DMS79 (cell line): ENCODE results near the gene KCNG2.

Experiments
- DNase-seq: peaks from one replicate; lab custom pipeline; 2025; lab: John Stamatoyannopoulos, UW

Gene KCNG2

GRCh38 chr18:79942786-79943607 is 145.3 kb downstream of the KCNG2 start:
- no peak for DNase-seq

DNA sequence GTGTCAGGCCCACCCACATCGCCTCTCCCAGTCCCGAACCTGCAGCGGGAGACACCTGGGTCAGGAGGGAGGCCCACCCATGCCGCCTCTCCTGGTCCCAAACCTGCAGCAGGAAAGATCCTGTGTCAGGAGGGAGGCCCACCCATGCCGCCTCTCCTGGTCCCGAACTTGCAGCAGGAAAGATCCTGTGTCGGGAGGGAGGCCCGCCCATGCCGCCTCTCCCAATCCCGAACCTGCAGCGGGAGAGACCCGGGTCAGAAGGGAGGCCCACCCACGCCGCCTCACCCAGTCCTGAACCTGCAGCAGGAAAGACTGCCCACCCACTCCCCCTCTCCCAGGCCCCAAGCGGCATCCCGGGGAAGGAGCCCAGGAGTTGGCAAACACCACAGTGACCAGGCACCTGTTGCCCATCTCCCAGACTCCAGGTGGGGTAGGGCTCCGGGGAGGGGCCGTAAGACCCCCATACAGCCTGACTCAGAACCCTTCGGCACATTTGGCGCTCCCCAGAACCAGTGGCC is 145.9 kb downstream of the KCNG2 start:
- no peak for DNase-seq

DNA sequence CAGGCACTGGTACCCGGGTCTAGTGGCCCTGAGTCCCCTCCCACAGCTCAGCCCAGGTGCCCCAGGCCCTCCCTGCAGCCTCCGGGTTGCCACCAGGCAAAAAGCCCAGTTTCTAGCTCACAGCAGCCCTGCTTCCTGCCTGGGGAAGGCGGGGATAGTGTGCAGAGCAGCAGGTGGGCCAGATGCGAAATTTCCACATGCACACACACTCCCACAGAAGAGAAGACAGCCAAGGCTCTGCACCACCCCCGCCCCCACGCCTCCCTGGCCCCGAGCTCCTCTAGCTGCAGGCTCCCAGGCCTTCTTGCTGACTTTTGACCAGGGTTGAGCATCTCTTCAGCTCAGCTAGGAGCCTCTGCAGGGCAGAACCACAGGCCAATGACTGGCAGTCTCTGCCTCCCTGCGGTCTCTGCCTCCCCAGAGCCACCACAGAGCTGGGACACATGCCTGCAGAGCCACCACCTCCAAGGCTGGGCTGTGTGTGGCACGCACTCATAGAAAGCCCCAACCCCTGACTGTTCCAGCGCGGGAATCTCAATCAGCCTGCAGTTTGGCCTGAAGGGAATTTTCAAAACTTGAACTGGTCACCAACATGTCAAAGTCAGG is 146.5 kb downstream of the KCNG2 start:
- DNase-seq, result no peak

- DNase-seq, result no peak
Measured at GRCh38 chr18:79944746-79945117, 147.0 kb downstream of the KCNG2 start.

- DNase-seq, result no peak
Measured at GRCh38 chr18:79945118-79946042, 147.6 kb downstream of the KCNG2 start.

- no peak for DNase-seq
Measured at GRCh38 chr18:79947054-79947755, 149.5 kb downstream of the KCNG2 start.

GRCh38 chr18:79947881-79948610 is 150.3 kb downstream of the KCNG2 start:
- no peak for DNase-seq

DNA sequence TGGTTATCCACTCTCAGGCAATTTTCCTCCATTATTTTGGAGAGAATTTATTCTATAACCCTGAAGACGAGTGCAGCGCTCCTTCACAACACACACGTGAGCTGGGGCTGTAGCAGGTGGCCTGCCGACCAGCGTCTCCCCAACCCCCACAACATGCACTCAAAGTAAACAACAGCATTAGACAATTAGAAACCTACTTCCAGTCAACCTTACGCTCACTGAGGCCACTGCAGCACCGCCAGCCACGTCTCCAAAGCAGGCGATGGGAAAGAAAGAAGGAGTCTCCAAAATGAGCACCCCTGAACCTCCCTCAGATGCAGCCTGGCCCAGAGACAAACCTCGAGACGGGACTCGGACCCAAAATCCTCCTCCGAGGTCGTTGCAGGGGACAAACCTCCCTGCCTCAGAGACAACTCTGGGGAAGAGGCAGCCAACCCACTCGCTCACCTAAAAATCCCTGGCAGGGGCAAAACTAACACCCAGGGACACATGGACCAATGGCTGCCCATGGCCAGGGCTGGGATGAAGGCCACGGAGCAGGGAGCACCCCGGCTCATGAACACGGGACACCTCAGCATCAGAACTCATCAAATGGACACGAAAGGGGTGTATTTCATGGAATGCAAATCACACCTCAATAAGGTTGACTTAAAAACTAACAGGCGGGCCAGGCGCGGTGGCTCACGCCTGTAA is 151.1 kb downstream of the KCNG2 start:
- DNase-seq, result no peak
